OCI-LY3 (cell line): Measurements from ENCODE around the gene MAML2.
A peak's percentile ranks its signal among the peaks of the same experiment; 100 is the strongest.

Experiments used
- H2AFZ ChIP-seq: fragments of 200-600, 300-600 bp; shearing (Covaris generic); 2 replicates; pipeline ENCODE4 v1.6.0; 2014; ENCODE audit warnings: antibody characterized with exemption, low read depth, low read length
- H3K27ac ChIP-seq: fragments of 200-600, 300-600 bp; sonication (generic); 2 replicates; pipeline ENCODE4 v1.5.1; 2014; ENCODE audit warnings: mild to moderate bottlenecking, low read length, moderate library complexity, mixed read lengths
- H3K27me3 ChIP-seq: fragments of 200-600, 300-600 bp; sonication (generic); 2 replicates; pipeline ENCODE4 v1.6.1; 2014; ENCODE audit warnings: low read depth, low read length, mixed read lengths
- H3K36me3 ChIP-seq: fragments of 200-600, 300-600 bp; sonication (generic); replicated peaks from 2 replicates; pipeline ENCODE3; 2014; ENCODE audit warnings: low read depth, low read length, mixed read lengths
- H3K4me1 ChIP-seq: fragments of 300-600, 200-600 bp; sonication (generic); 2 replicates; pipeline ENCODE4 v1.6.1; 2014; ENCODE audit warnings: low read length, mixed read lengths
- H3K4me2 ChIP-seq: fragments of 200-600, 300-600 bp; sonication (generic); 2 replicates; pipeline ENCODE4 v1.6.1; 2014; ENCODE audit warnings: low read length, mixed read lengths
- H3K4me3 ChIP-seq: fragments of 300-600, 200-600 bp; sonication (generic); 2 replicates; pipeline ENCODE4 v1.5.1; 2014; ENCODE audit warnings: antibody characterized with exemption, mild to moderate bottlenecking, low read length, moderate library complexity
- H3K79me2 ChIP-seq: fragments of 300-600, 200-600 bp; shearing (Covaris generic); 2 replicates; pipeline ENCODE4 v1.6.1; 2014; ENCODE audit warnings: mild to moderate bottlenecking, low read length, mixed read lengths
- H3K9ac ChIP-seq: fragments of 300-600, 200-600 bp; shearing (Covaris generic); 2 replicates; pipeline ENCODE4 v1.6.0; 2014; ENCODE audit warnings: mild to moderate bottlenecking, low read length, moderate library complexity
- H3K9me3 ChIP-seq: fragments of 200-600, 300-600 bp; shearing (Covaris generic); 2 replicates; pipeline ENCODE4 v1.6.1; 2014; ENCODE audit warnings: low read length, mixed read lengths; ENCODE audit not compliant: insufficient read depth
- H4K20me1 ChIP-seq: fragments of 200-600, 300-600 bp; sonication (generic); 2 replicates; pipeline ENCODE4 v1.6.1; 2016; ENCODE audit warnings: low read length, mixed read lengths; ENCODE audit not compliant: insufficient read depth
- CTCF ChIP-seq: fragments of 200-600, 300-600 bp; sonication (generic); IDR thresholded peaks from 2 replicates; pipeline ENCODE4 v1.5.1; 2014; ENCODE audit warnings: antibody characterized with exemption, low read length, low read depth
- EZH2phosphoT487 ChIP-seq: fragments of 200-600 bp; shearing (Covaris generic); IDR thresholded peaks from 2 replicates; pipeline ENCODE4 v1.6.1; 2018; ENCODE audit warnings: antibody characterized with exemption, mixed run types, low read depth

MAML2 gene

GRCh38 chr11:96242191-96242847 lies 100.7 kb downstream of the MAML2 start:
- no peaks in the 10 kb centered on the region for H3K27me3 ChIP-seq
- H2AFZ ChIP-seq: no peak overlapping the region
- H3K27ac ChIP-seq: peak overlapping the region; percentile 64
- H3K4me1 ChIP-seq: peaks cover 24% of the 10 kb centered on the region
- H3K4me3 ChIP-seq: peak overlapping the region; percentile 81
- H3K9me3 ChIP-seq: no peaks in the 10 kb centered on the region
- TF ChIP-seq EZH2phosphoT487: no peak
- TF ChIP-seq CTCF: no peak
- H3K4me2 ChIP-seq: peak overlapping the region; percentile 85
- H3K9ac ChIP-seq: peak overlapping the region; percentile 64
- no peaks in the 10 kb centered on the region for H3K36me3 ChIP-seq
- no peaks in the 10 kb centered on the region for H4K20me1 ChIP-seq
- peaks cover 4% of the 10 kb centered on the region; the same call in 1 of the 2 replicates for H3K79me2 ChIP-seq

GRCh38 chr11:96241331-96241841 lies 101.6 kb downstream of the MAML2 start:
- Histone ChIP-seq H3K36me3 (no peaks in the 10 kb centered on the region), H3K79me2 (peaks cover 4% of the 10 kb centered on the region; the same call in 1 of the 2 replicates), H3K9ac (no peak overlapping the region), H4K20me1 (no peaks in the 10 kb centered on the region), H3K4me1 (peaks cover 26% of the 10 kb centered on the region), H3K9me3 (no peaks in the 10 kb centered on the region), H3K27ac (no peak overlapping the region), H3K4me3 (no peak overlapping the region), H3K4me2 (0 out of 2 replicates have a peak overlapping the region, but pooled peaks have one; percentile 11), H2AFZ (no peak overlapping the region), H3K27me3 (no peaks in the 10 kb centered on the region)
- TF ChIP-seq CTCF: peak; percentile 37; the same call in 1 of the 2 replicates
- no peak for TF ChIP-seq EZH2phosphoT487

- Histone ChIP-seq H3K9me3 (no peaks in the 10 kb centered on the region), H3K9ac (no peak overlapping the region), H3K4me1 (peaks cover 42% of the 10 kb centered on the region), H3K4me2 (no peak overlapping the region), H4K20me1 (no peaks in the 10 kb centered on the region), H2AFZ (no peak overlapping the region), H3K79me2 (peaks cover 4% of the 10 kb centered on the region; the same call in 1 of the 2 replicates), H3K4me3 (no peak overlapping the region), H3K27ac (no peak overlapping the region), H3K27me3 (no peaks in the 10 kb centered on the region), H3K36me3 (no peaks in the 10 kb centered on the region)
- no peak for TF ChIP-seq CTCF
- no peak for TF ChIP-seq EZH2phosphoT487
These were observed 104.3 kb downstream of the MAML2 start for GRCh38 chr11:96238563-96239135.

- Histone ChIP-seq H3K4me1 (peaks cover 39% of the 10 kb centered on the region), H3K4me2 (no peak overlapping the region)
These were observed 105.2 kb downstream of the MAML2 start for GRCh38 chr11:96237766-96238266.

More at GRCh38 chr11:96237766-96238266, 105.2 kb downstream of the MAML2 start:
- Histone ChIP-seq H3K9ac (no peak overlapping the region), H3K27me3 (no peaks in the 10 kb centered on the region), H3K27ac (no peak overlapping the region), H2AFZ (no peak overlapping the region), H3K9me3 (no peaks in the 10 kb centered on the region), H4K20me1 (no peaks in the 10 kb centered on the region), H3K36me3 (no peaks in the 10 kb centered on the region), H3K79me2 (peaks cover 5% of the 10 kb centered on the region; the same call in 1 of the 2 replicates), H3K4me3 (no peak overlapping the region)
- no peak for TF ChIP-seq CTCF
- no peak for TF ChIP-seq EZH2phosphoT487
